Mesothelial cell of epicardium (in vitro differentiated cells): ENCODE data around the gene EWSR1. TPM values are rescaled to one million over a fixed set of nuclear protein-coding genes. Genes with fewer than 3 reads are reported as not detected.

Source experiments
- DNase-seq, 2 experiments: peaks; one replicate each; pipeline ENCODE4 v3.0.0; 2021; ENCODE audit warnings: low spot score in 2 of 2; ENCODE audit not compliant: unreplicated experiment in 2 of 2
- H3K27ac Mint-ChIP-seq: 2 replicates; pipeline ENCODE4 v1.8.0; 2021; ENCODE audit warnings: mixed read lengths
- H3K27me3 Mint-ChIP-seq: 2 replicates; pipeline ENCODE4 v1.8.0; 2021; ENCODE audit warnings: low read depth, mixed read lengths
- H3K36me3 Mint-ChIP-seq: 2 replicates; pipeline ENCODE4 v1.8.0; 2021; ENCODE audit warnings: mixed read lengths
- H3K4me1 Mint-ChIP-seq: 2 replicates; pipeline ENCODE4 v1.8.0; 2021; ENCODE audit warnings: mixed read lengths
- H3K4me3 Mint-ChIP-seq: 2 replicates; pipeline ENCODE4 v1.8.0; 2021; ENCODE audit warnings: mild to moderate bottlenecking, moderate library complexity, mixed read lengths
- H3K9me3 Mint-ChIP-seq: 2 replicates; pipeline ENCODE4 v1.8.0; 2021; ENCODE audit warnings: mixed read lengths
- CTCF ChIP-seq: fragments of 200-600 bp; sonication (generic); IDR thresholded peaks from one replicate; pipeline ENCODE4 v1.5.0; 2021; ENCODE audit warnings: antibody characterized with exemption; ENCODE audit not compliant: unreplicated experiment
- total RNA-seq: library from RNA; stranded (reverse); gene quantifications from 3 replicates; pipeline ENCODE4 v1.2.1, GENCODE V29; 2021

EWSR1 gene
- total RNA-seq, 1 donor from 2014 or later, result 381 TPM

DNA sequence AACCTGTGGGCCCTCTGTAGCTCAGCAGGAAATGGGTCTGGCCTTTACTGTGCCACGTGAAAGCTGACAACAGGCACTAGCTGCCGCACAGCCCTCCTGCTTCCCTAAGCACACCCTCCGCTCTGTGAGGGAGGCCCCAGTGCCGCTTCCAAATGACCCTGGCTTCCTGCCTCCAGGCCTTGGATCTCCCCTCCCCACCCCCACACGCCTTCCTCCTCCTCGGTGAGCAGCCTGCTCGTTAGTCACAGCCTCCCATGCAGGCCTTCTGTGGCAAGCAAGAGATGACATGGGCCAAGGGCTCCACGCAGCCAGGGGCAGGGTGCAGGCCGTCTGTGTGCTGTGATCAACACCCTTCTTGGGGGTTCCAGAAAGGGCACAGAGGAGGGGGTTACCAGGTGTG lies 62.7 kb downstream of the EWSR1 start:
- peaks cover 14% of the 10 kb centered on the region for H3K4me1 Mint-ChIP-seq
- DNase-seq, result no peak
- no peaks in the 10 kb centered on the region for H3K9me3 Mint-ChIP-seq
- H3K4me3 Mint-ChIP-seq, result no peak overlapping the region
- H3K36me3 Mint-ChIP-seq, result peaks cover 8% of the 10 kb centered on the region
- no peaks in the 10 kb centered on the region for H3K27me3 Mint-ChIP-seq
- TF ChIP-seq CTCF, result no peak
- no peak overlapping the region for H3K27ac Mint-ChIP-seq

DNA sequence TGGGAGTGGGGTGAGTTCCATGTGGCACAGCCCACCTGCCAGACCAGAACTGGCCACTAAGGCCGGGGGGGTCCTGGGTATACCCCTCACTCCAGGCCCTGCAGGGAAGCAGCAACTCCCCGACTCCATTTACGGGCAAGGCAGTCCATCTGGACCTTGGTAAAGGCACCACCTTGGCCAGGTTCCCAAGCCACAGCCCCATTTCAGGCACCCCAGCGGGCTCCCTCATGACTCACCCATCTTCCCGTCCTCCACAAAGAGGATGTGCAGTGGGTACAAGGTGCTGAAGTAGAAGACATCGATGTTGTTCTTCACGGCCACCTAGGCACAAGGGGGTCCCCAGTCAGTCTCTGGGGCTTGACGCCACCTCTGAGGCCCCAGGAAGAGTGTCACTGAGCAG lies 63.1 kb downstream of the EWSR1 start:
- Mint-ChIP-seq H3K27ac (no peak overlapping the region), H3K27me3 (no peaks in the 10 kb centered on the region), H3K36me3 (peaks cover 8% of the 10 kb centered on the region), H3K9me3 (no peaks in the 10 kb centered on the region), H3K4me3 (no peak overlapping the region), H3K4me1 (peaks cover 14% of the 10 kb centered on the region)
- no peak for DNase-seq
- no peak for TF ChIP-seq CTCF

- TF ChIP-seq CTCF, result no peak
Observed at GRCh38 chr22:29331658-29332300, 63.7 kb downstream of the EWSR1 start.

GRCh38 chr22:29332886-29333496 lies 64.9 kb downstream of the EWSR1 start:
- Mint-ChIP-seq H3K36me3 (peaks cover 8% of the 10 kb centered on the region), H3K4me3 (no peak overlapping the region), H3K27me3 (no peaks in the 10 kb centered on the region), H3K27ac (no peak overlapping the region), H3K4me1 (peaks cover 14% of the 10 kb centered on the region), H3K9me3 (no peaks in the 10 kb centered on the region)
- no peak for TF ChIP-seq CTCF
- DNase-seq, result no peak

More at GRCh38 chr22:29331658-29332300, 63.7 kb downstream of the EWSR1 start:
- Mint-ChIP-seq H3K27ac (peak overlapping the region; percentile 71), H3K9me3 (no peaks in the 10 kb centered on the region), H3K4me1 (peaks cover 14% of the 10 kb centered on the region), H3K27me3 (no peaks in the 10 kb centered on the region), H3K4me3 (no peak overlapping the region), H3K36me3 (peaks cover 6% of the 10 kb centered on the region)
- no peak for DNase-seq

DNA sequence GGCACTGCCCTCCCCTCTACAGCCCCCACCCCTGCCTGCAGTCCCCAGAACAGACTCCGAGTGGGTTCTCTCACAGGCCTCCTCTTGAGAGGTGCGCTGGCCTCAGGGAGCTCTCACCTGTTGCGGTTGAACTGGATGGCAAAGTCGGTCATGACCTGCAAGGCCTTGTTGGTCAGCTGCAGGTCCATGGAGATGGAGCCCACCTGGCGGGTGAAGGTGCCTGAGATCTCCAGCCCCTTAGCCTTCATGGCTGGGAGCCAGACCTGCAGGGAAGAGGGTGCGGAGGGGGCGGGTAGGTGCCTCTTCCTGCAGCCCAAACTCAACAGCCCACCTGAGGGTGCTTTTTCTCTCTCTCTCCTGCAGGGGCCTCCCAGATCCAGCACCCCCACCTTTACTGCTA lies 66.1 kb downstream of the EWSR1 start:
- Mint-ChIP-seq H3K36me3 (peaks cover 15% of the 10 kb centered on the region), H3K27ac (no peak overlapping the region), H3K27me3 (no peaks in the 10 kb centered on the region), H3K4me3 (no peak overlapping the region), H3K9me3 (no peaks in the 10 kb centered on the region), H3K4me1 (peaks cover 14% of the 10 kb centered on the region)
- TF ChIP-seq CTCF, result no peak
- DNase-seq, result no peak
